Nephron (organoid): Measurements from ENCODE around the gene TMPRSS12.
"Not testable (repeated sequence)": the region's sequence is repeated elsewhere in the genome, so short reads cannot be mapped to it uniquely, and the experiment has no call there.

Source experiments
- H3K27ac Mint-ChIP-seq, 3 experiments: 2 replicates each; pipeline ENCODE4 v1.8.0; 2020; ENCODE audit warnings: mixed read lengths in 3 of 3, mild to moderate bottlenecking in 2 of 3, moderate library complexity in 1 of 3
- H3K27me3 Mint-ChIP-seq: 2 replicates; pipeline ENCODE4 v1.8.0; 2021; ENCODE audit warnings: low read depth, mild to moderate bottlenecking, moderate library complexity, mixed read lengths
- H3K36me3 Mint-ChIP-seq: 2 replicates; pipeline ENCODE4 v1.8.0; 2020; ENCODE audit warnings: low read depth, mixed read lengths
- H3K4me1 Mint-ChIP-seq: 2 replicates; pipeline ENCODE4 v1.8.0; 2020; ENCODE audit warnings: mixed read lengths
- H3K4me3 Mint-ChIP-seq, 3 experiments: 2 replicates each; pipeline ENCODE4 v1.8.0; 2020; ENCODE audit warnings: mild to moderate bottlenecking in 3 of 3, mixed read lengths in 3 of 3, moderate library complexity in 2 of 3
- H3K9me3 Mint-ChIP-seq: 2 replicates; pipeline ENCODE4 v1.8.0; 2020; ENCODE audit warnings: mixed read lengths
- CTCF ChIP-seq, 3 experiments: fragments of 200-600 bp; sonication (generic); IDR thresholded peaks; one replicate each; pipeline ENCODE4 v1.5.0; 2021; ENCODE audit warnings: antibody characterized with exemption in 3 of 3; ENCODE audit not compliant: unreplicated experiment in 3 of 3

TMPRSS12 gene

GRCh38 chr12:50926415-50926814 is 83.7 kb downstream of the TMPRSS12 start:
- no peaks in the 10 kb centered on the region for H3K9me3 Mint-ChIP-seq
- H3K27me3 Mint-ChIP-seq = no peaks in the 10 kb centered on the region
- H3K4me1 Mint-ChIP-seq = peaks cover 60% of the 10 kb centered on the region
- no peak for TF ChIP-seq CTCF (IDR thresholded peaks at IDR 0.05; ENCODE audit: unreplicated experiment in 3 of 3)
- H3K4me3 Mint-ChIP-seq = peak overlapping the region; percentile 78 to 95 (median 89)
- peak overlapping the region; percentile 33 to 60 (median 34) for H3K27ac Mint-ChIP-seq
- peaks cover 13% of the 10 kb centered on the region for H3K36me3 Mint-ChIP-seq

GRCh38 chr12:50926932-50927331 is 84.2 kb downstream of the TMPRSS12 start:
- H3K9me3 Mint-ChIP-seq, H3K27me3 Mint-ChIP-seq: not testable (repeated sequence)
- H3K36me3 Mint-ChIP-seq = peaks cover 13% of the 10 kb centered on the region
- H3K27ac Mint-ChIP-seq = peak overlapping the region; percentile 33 to 65 (median 34)
- H3K4me1 Mint-ChIP-seq = peaks cover 60% of the 10 kb centered on the region
- peak overlapping the region; percentile 78 to 95 (median 89) for H3K4me3 Mint-ChIP-seq

GRCh38 chr12:50927356-50927755 is 84.6 kb downstream of the TMPRSS12 start:
- Mint-ChIP-seq H3K9me3 (no peaks in the 10 kb centered on the region), H3K27me3 (no peaks in the 10 kb centered on the region), H3K4me1 (peaks cover 58% of the 10 kb centered on the region), H3K27ac (peak overlapping the region; percentile 33 to 65 (median 34)), H3K4me3 (peak overlapping the region; percentile 78 to 95 (median 89)), H3K36me3 (peaks cover 13% of the 10 kb centered on the region)
- no peak for TF ChIP-seq CTCF (IDR thresholded peaks at IDR 0.05; ENCODE audit: unreplicated experiment in 3 of 3)

- peak overlapping the region; percentile 78 to 95 (median 89) for H3K4me3 Mint-ChIP-seq
Measured at GRCh38 chr12:50927766-50928224, 85.1 kb downstream of the TMPRSS12 start.

GRCh38 chr12:50928392-50928791 is 85.7 kb downstream of the TMPRSS12 start:
- H3K9me3 Mint-ChIP-seq = no peaks in the 10 kb centered on the region
- H3K36me3 Mint-ChIP-seq = peaks cover 18% of the 10 kb centered on the region
- TF ChIP-seq CTCF (IDR thresholded peaks at IDR 0.05; ENCODE audit: unreplicated experiment in 3 of 3) = no peak
- H3K4me1 Mint-ChIP-seq = peaks cover 55% of the 10 kb centered on the region
- peak overlapping the region; percentile 78 to 95 (median 89) for H3K4me3 Mint-ChIP-seq
- H3K27me3 Mint-ChIP-seq = no peaks in the 10 kb centered on the region
- peak overlapping the region; percentile 3 to 63 (median 33) for H3K27ac Mint-ChIP-seq

More at GRCh38 chr12:50927766-50928224, 85.1 kb downstream of the TMPRSS12 start:
- TF ChIP-seq CTCF (IDR thresholded peaks at IDR 0.05; ENCODE audit: unreplicated experiment in 3 of 3) = no peak
- Mint-ChIP-seq H3K9me3 (no peaks in the 10 kb centered on the region), H3K36me3 (peaks cover 17% of the 10 kb centered on the region), H3K27ac (peak overlapping the region; percentile 33 to 65 (median 34)), H3K27me3 (no peaks in the 10 kb centered on the region), H3K4me1 (peaks cover 54% of the 10 kb centered on the region)

- no peak overlapping the region for H3K4me3 Mint-ChIP-seq
Measured at GRCh38 chr12:50929831-50930230, 87.1 kb downstream of the TMPRSS12 start.

GRCh38 chr12:50930477-50930876 is 87.8 kb downstream of the TMPRSS12 start:
- Mint-ChIP-seq H3K4me1 (peaks cover 34% of the 10 kb centered on the region), H3K36me3 (peaks cover 18% of the 10 kb centered on the region)
- not testable (repeated sequence) for H3K27me3 Mint-ChIP-seq, H3K9me3 Mint-ChIP-seq, H3K4me3 Mint-ChIP-seq, H3K27ac Mint-ChIP-seq

More at GRCh38 chr12:50929831-50930230, 87.1 kb downstream of the TMPRSS12 start:
- Mint-ChIP-seq H3K27ac (no peak overlapping the region), H3K9me3 (no peaks in the 10 kb centered on the region), H3K36me3 (peaks cover 18% of the 10 kb centered on the region), H3K27me3 (no peaks in the 10 kb centered on the region), H3K4me1 (peaks cover 41% of the 10 kb centered on the region)
- TF ChIP-seq CTCF (IDR thresholded peaks at IDR 0.05; ENCODE audit: unreplicated experiment in 3 of 3) = no peak
